Stomach (tissue), 9 donors: ENCODE measurements around the gene AK9. TPM values are rescaled to one million over a fixed set of nuclear protein-coding genes. Genes with fewer than 3 reads are reported as not detected.

ENCODE experiments used
- DNase-seq, 2 donors: peaks; one replicate each; pipeline versions ENCODE4 v3.0.0 to v3.0.0-alpha.2; 2013 to 2019
- H3K27ac ChIP-seq, 5 donors: fragments of 200-600 bp in 4 of 5; sonication (generic) in 4 of 5; one replicate each; pipeline ENCODE4 v1.5.1; 2013 to 2019; ENCODE audit warnings: mild to moderate bottlenecking in 1 of 5, moderate library complexity in 1 of 5
- H3K27me3 ChIP-seq, 3 donors: fragments of 200-600 bp; sonication (generic); one replicate each; pipeline ENCODE4 v1.5.1; 2017 to 2019; ENCODE audit warnings: mixed run types in 1 of 3
- H3K36me3 ChIP-seq, 4 donors: fragments of 200-600 bp; sonication (generic); 1 replicate in 3 of 4; 2 replicates in 1 of 4; pipeline ENCODE4 v1.5.1; 2016 to 2019
- H3K4me1 ChIP-seq, 4 donors: fragments of 200-600 bp; sonication (generic); one replicate each; pipeline ENCODE4 v1.5.1; 2016 to 2019
- H3K4me3 ChIP-seq, 4 donors: fragments of 200-600 bp; sonication (generic) in 3 of 4; one replicate each; pipeline ENCODE4 v1.5.1; 2016 to 2019; ENCODE audit warnings: mild to moderate bottlenecking in 1 of 4
- H3K9me3 ChIP-seq, 4 donors: fragments of 200-600 bp; sonication (generic); one replicate each; pipeline ENCODE4 v1.5.1; 2016 to 2019
- CTCF ChIP-seq, 7 experiments: fragments of 450-650 bp in 4 of 7; fragments of 200-600 bp in 3 of 7; sonication (generic) in 3 of 7; IDR thresholded peaks; one replicate each; pipeline ENCODE4 v1.5.1; 2016 to 2019; ENCODE audit warnings: antibody characterized with exemption in 7 of 7, control low read depth in 2 of 7, mild to moderate bottlenecking in 1 of 7
- EP300 ChIP-seq: sonication (generic); formaldehyde crosslinking; IDR thresholded peaks from one replicate; pipeline ENCODE4 v1.6.1; 2017; ENCODE audit warnings: antibody characterized with exemption
- POLR2A ChIP-seq, 4 donors: fragments of 450-650 bp; IDR thresholded peaks; one replicate each; pipeline ENCODE4 v1.6.1; 2016; ENCODE audit warnings: antibody characterized with exemption in 4 of 4, control low read depth in 2 of 4, mild to moderate bottlenecking in 1 of 4, moderate library complexity in 1 of 4
- POLR2AphosphoS5 ChIP-seq, 3 donors: sonication (generic); formaldehyde crosslinking; IDR thresholded peaks; one replicate each; pipeline ENCODE4 v1.6.1; 2016; ENCODE audit warnings: antibody characterized with exemption in 3 of 3
- WGBS, 5 donors: extraction: QIAGEN DNeasy Blood & Tissue Kit in 3 of 5; methylation state at CpG; one replicate each; pipeline versions ENCODE4 v1.1.5 to v1.1.7; 2013 to 2018; 5-methylcytosine and 5-hydroxymethylcytosine counted together
- intact Hi-C: fragments of 100-400 bp; cut with DNase I; formaldehyde crosslinking; loops from one replicate; pipeline ENCODE4 v1.15.1; 2023; ENCODE audit warnings: low total_unique reads
- polyA plus RNA-seq, 3 donors: library from polyadenylated mRNA; stranded (reverse); fragments of 200-250 nt; gene quantifications; one replicate each; pipeline ENCODE4 v1.2.3, GENCODE V29; 2013
- total RNA-seq, 5 donors: library from RNA; depleted of rRNA; stranded (reverse); fragments of >200 nt; gene quantifications; one replicate each; pipeline versions ENCODE4 v1.1.0 to v1.2.3, GENCODE V29; 2014 to 2016
- donor health status: healthy with polysubstance abuse.
- donor health status: Bipolar disorder and iron deficiency.
- donor health status: healthy.

Gene AK9
- total and polyA plus RNA-seq, 8 donors = 3.8 to 20.3 (median 9.1) TPM

GRCh38 chr6:109507490-109508072, 183.4 kb downstream of the AK9 start:
- H3K9me3 ChIP-seq = no peaks in the 10 kb centered on the region

GRCh38 chr6:109506841-109507240, 184.2 kb downstream of the AK9 start:
- Histone ChIP-seq H3K4me3 (no peak overlapping the region), H3K9me3 (no peaks in the 10 kb centered on the region), H3K27ac (no peak overlapping the region), H3K27me3 (no peaks in the 10 kb centered on the region), H3K4me1 (peaks cover 0 to 5% (median 0%) of the 10 kb centered on the region in 4 donors), H3K36me3 (no peaks in the 10 kb centered on the region)
- TF ChIP-seq POLR2A (IDR thresholded peaks at IDR 0.05) (no peak), CTCF (IDR thresholded peaks at IDR 0.05) (no peak), EP300 (no peak), POLR2AphosphoS5 (IDR thresholded peaks at IDR 0.05) (no peak)
- DNase-seq = no peak
- intact Hi-C loops = no loop called here
- 89 to 95% (median 93%) methylated on average over 2 of the region's 2 CpGs for WGBS, 5 donors

More at GRCh38 chr6:109507490-109508072, 183.4 kb downstream of the AK9 start:
- no peak for DNase-seq
- Histone ChIP-seq H3K36me3 (no peaks in the 10 kb centered on the region), H3K4me3 (no peak overlapping the region), H3K4me1 (peaks cover 0 to 5% (median 0%) of the 10 kb centered on the region in 4 donors), H3K27me3 (no peaks in the 10 kb centered on the region), H3K27ac (no peak overlapping the region)
- no peak for TF ChIP-seq POLR2A (IDR thresholded peaks at IDR 0.05)
- no peak for TF ChIP-seq EP300
- no peak for TF ChIP-seq POLR2AphosphoS5 (IDR thresholded peaks at IDR 0.05)
- no peak for TF ChIP-seq CTCF (IDR thresholded peaks at IDR 0.05)
- 66 to 80% (median 72%) methylated on average over 4 of the region's 4 CpGs for WGBS, 5 donors
- intact Hi-C loops = no loop called here

GRCh38 chr6:109506314-109506713, 184.7 kb downstream of the AK9 start:
- Histone ChIP-seq H3K4me1 (peaks cover 0 to 5% (median 0%) of the 10 kb centered on the region in 4 donors), H3K27ac (no peak overlapping the region), H3K27me3 (no peaks in the 10 kb centered on the region), H3K4me3 (no peak overlapping the region), H3K9me3 (no peaks in the 10 kb centered on the region), H3K36me3 (no peaks in the 10 kb centered on the region)
- 84 to 98% (median 94%) methylated on average over 2 of the region's 2 CpGs for WGBS, 5 donors
- intact Hi-C loops = no loop called here
- no peak for TF ChIP-seq POLR2A (IDR thresholded peaks at IDR 0.05)
- no peak for TF ChIP-seq POLR2AphosphoS5 (IDR thresholded peaks at IDR 0.05)
- no peak for TF ChIP-seq CTCF (IDR thresholded peaks at IDR 0.05)
- TF ChIP-seq EP300 = no peak
- no peak for DNase-seq

GRCh38 chr6:109503327-109504224, 187.4 kb downstream of the AK9 start:
- Histone ChIP-seq H3K4me3 (no peak overlapping the region), H3K4me1 (peaks cover 0 to 5% (median 0%) of the 10 kb centered on the region in 4 donors), H3K9me3 (no peaks in the 10 kb centered on the region), H3K27ac (no peak overlapping the region), H3K27me3 (no peaks in the 10 kb centered on the region), H3K36me3 (no peaks in the 10 kb centered on the region)
- TF ChIP-seq CTCF (IDR thresholded peaks at IDR 0.05) = no peak
- TF ChIP-seq POLR2A (IDR thresholded peaks at IDR 0.05) = no peak
- TF ChIP-seq POLR2AphosphoS5 (IDR thresholded peaks at IDR 0.05) = no peak
- no peak for TF ChIP-seq EP300
- DNase-seq = no peak
- intact Hi-C loops = no loop called here
- 72 to 79% (median 77%) methylated on average over 10 of the region's 10 CpGs for WGBS, 5 donors
